ENCODE results near the gene DBF4. TPM values are rescaled to one million over a fixed set of nuclear protein-coding genes. Genes with fewer than 3 reads are reported as not detected.

Gene DBF4
- total RNA-seq, 1 experiment from 2014 or later = 55.4 TPM

- H3K27ac Mint-ChIP-seq = no peak overlapping the region
- no peaks in the 10 kb centered on the region for H3K27me3 Mint-ChIP-seq (ENCODE audit: low read depth)
- H3K36me3 Mint-ChIP-seq = peaks cover 52% of the 10 kb centered on the region
- H3K4me3 Mint-ChIP-seq = no peak overlapping the region
- ATAC-seq (no peak), DNase-seq (ENCODE audit: low spot score) (no peak)
- no peaks in the 10 kb centered on the region for H3K4me1 Mint-ChIP-seq
- CTCF ChIA-PET = no interaction called here
- POLR2A ChIA-PET = no interaction called here
- no peak for TF ChIP-seq SMAD3 (CRISPR knock-in tag; IDR thresholded peaks at IDR 0.05; ENCODE audit: borderline replicate concordance)
- no peak for TF ChIP-seq AFF4 (CRISPR knock-in tag; IDR thresholded peaks at IDR 0.05; ENCODE audit: borderline replicate concordance)
- no peak for TF ChIP-seq E2F5 (CRISPR knock-in tag; IDR thresholded peaks at IDR 0.05)
- TF ChIP-seq ARID4B (CRISPR knock-in tag; IDR thresholded peaks at IDR 0.05; ENCODE audit: borderline replicate concordance) = no peak
- TF ChIP-seq FOXP4 (CRISPR knock-in tag; IDR thresholded peaks at IDR 0.05) = no peak
- no peak for TF ChIP-seq TEAD4 (CRISPR knock-in tag; IDR thresholded peaks at IDR 0.05)
- no peak for TF ChIP-seq NR3C1 (CRISPR knock-in tag; conservative IDR thresholded peaks at IDR 0.05; ENCODE audit: low read depth)
- no peak for TF ChIP-seq EMX1 (CRISPR knock-in tag; IDR thresholded peaks at IDR 0.05)
- H3K9me3 Mint-ChIP-seq = no peaks in the 10 kb centered on the region
Observed at GRCh38 chr7:87885018-87885417, 8.7 kb downstream of the DBF4 start.

GRCh38 chr7:87886875-87887274 is 10.6 kb downstream of the DBF4 start:
- Mint-ChIP-seq H3K36me3 (peaks cover 47% of the 10 kb centered on the region), H3K4me3 (no peak overlapping the region), H3K27me3 (ENCODE audit: low read depth) (no peaks in the 10 kb centered on the region), H3K9me3 (no peaks in the 10 kb centered on the region), H3K27ac (no peak overlapping the region), H3K4me1 (no peaks in the 10 kb centered on the region)
- DNase-seq (ENCODE audit: low spot score) (no peak), ATAC-seq (no peak)
- no peak for TF ChIP-seq FOXK1 (CRISPR knock-in tag; IDR thresholded peaks at IDR 0.05)
- no peak for TF ChIP-seq NFYB (CRISPR knock-in tag; conservative IDR thresholded peaks at IDR 0.05; ENCODE audit: low read depth)
- TF ChIP-seq ZSCAN18 (CRISPR knock-in tag; IDR thresholded peaks at IDR 0.05) = no peak
- TF ChIP-seq FOXP4 (CRISPR knock-in tag; IDR thresholded peaks at IDR 0.05) = no peak
- TF ChIP-seq FOXJ3 (CRISPR knock-in tag; IDR thresholded peaks at IDR 0.05; ENCODE audit: borderline replicate concordance) = no peak
- ChIA-PET CTCF (interaction anchor here (0.7 to 1.0 kb wide), 3 partner anchors 89 to 312 kb away, joined by 3 to 5 read pairs (median 4); no protein-coding TSS in a partner anchor), POLR2A (no interaction called here)
